ENCODE results near the gene ANKRD63.

- TF ChIP-seq CTCF (IDR thresholded peaks at IDR 0.05; ENCODE audit: borderline replicate concordance, extremely low read depth, low read length, poor library complexity, severe bottlenecking) (peak; percentile 61), EZH2 (IDR thresholded peaks at IDR 0.05; ENCODE audit: borderline replicate concordance, low read depth, low read length, severe bottlenecking) (no peak)
These were observed 40.5 kb upstream of the ANKRD63 start, which contains the start of gene INAFM2 for GRCh38 chr15:40323239-40323952.
